Panc1 (cell line): ENCODE data around the gene NFYC.

ENCODE experiments used
- CTCF ChIP-seq: fragments of 450-650 bp; IDR thresholded peaks from 2 replicates; pipeline ENCODE4 v1.5.1; 2017; ENCODE audit warnings: mild to moderate bottlenecking
- REST ChIP-seq, 2 experiments: IDR thresholded peaks; 2 replicates each; pipeline ENCODE4 v1.6.1; 2011 to 2012; ENCODE audit warnings: low read depth in 2 of 2, control low read depth in 1 of 2, low read length in 1 of 2, mild to moderate bottlenecking in 1 of 2, moderate library complexity in 1 of 2; ENCODE audit not compliant: insufficient read depth in 1 of 2
- SIN3A ChIP-seq: IDR thresholded peaks from 2 replicates; pipeline ENCODE4 v1.6.1; 2012; ENCODE audit warnings: low read depth, mild to moderate bottlenecking, low read length, moderate library complexity, borderline replicate concordance; ENCODE audit not compliant: insufficient read depth

- no peak for TF ChIP-seq REST (IDR thresholded peaks at IDR 0.05; ENCODE audit: insufficient read depth in 1 of 2, low read depth in 2 of 2, low read length in 1 of 2)
- no peak for TF ChIP-seq SIN3A
- TF ChIP-seq CTCF: no peak
Measured at GRCh38 chr1:40732756-40733301, 41.3 kb downstream of the NFYC start.
